Dedifferentiated amniotic fluid mesenchymal stem cell (primary cell): ENCODE measurements around the gene OR5C1.
"Not testable (repeated sequence)": the region's sequence is repeated elsewhere in the genome, so short reads cannot be mapped to it uniquely, and the experiment has no call there.

Experiments used
- DNase-seq: peaks from one replicate; pipeline ENCODE4 v3.0.0-alpha.2; 2016; ENCODE audit errors: extremely low spot score

Gene OR5C1

DNA sequence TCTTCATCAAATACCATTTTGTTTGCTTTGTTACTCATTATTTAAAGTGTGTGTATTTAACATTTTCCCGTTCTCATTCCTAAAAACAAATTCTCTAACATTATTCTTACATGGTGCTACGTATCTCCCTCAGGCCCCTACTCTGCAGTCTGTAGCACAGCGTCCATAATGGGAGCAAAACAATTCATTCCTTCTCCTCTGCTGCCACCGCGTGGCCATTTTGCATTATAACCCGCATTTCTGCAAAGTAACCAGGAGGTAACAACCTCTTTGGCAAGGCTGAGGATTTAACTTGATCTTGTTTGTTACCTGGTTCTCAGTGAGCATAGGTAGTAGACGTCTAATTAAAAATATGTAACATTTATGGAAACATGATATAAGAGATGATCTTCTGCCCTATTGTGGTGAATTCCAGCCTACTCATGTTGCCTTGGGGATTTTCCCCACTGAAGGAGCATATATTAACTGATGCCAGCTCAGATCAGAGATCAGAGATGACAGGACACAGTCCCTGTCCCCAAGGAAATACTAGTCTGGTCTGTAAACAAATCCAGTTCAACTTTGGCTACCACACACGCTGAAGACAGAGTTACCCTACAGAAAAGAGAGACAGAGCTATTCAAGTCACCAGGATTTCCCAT is 21.7 kb downstream of the OR5C1 start:
- peak; percentile 80 for DNase-seq

DNA sequence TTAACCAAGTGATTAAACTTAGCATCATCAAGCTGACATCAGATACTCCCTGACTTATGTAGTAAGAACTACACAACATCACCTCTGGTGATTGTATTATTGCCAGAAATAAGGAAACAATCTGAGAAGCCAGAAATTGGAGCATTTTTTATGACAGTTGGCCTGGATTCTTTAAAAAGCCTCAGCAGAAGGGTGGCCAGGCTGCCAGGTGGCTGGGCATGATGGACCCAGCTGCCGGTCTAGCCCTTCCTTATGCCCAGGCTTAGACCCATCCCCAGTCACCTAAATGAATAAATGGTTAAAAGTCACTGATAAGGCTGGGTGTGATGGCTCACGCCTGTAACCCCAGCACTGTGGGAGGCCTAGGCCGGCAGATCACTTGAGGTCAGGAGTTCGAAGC is 24.0 kb downstream of the OR5C1 start:
- no peak for DNase-seq

DNA sequence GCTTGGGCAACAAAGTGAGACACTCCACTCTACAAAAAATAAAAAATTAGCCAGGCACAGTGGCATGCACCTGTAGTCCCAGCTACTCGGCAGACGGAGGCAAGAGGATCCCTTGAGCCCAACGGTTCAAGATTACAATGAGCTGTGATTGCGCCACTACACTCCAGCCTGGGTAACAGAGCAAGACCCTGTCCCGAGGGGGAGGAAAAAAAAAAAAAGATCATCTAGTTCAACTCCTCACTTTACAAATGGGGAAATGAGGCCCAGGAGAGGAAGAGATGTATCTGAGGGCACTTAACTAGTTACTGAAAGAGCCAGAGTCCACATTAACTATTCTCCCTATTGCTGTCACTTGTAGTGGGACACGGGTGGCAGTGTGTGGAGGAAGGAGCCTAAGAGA is 25.8 kb downstream of the OR5C1 start:
- DNase-seq, result no peak

DNA sequence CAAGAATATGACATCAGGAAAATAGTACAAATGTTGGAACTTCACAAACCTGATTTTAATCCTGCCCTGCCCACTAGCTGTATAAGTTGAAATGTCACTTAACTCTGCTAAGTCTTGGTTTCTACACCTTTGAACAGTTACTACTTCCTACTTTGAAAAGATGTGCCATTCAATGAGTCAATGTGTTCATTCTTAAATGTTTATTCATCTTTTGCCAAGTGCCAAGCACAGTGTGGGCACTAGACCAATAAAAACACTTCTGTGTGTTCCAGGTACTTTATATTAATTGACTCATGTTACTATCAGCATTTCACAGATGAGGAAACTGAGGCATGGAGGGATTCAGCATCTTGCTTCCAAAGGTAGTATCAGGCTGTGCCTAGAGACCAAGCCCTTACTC is 26.8 kb downstream of the OR5C1 start:
- no peak for DNase-seq

DNA sequence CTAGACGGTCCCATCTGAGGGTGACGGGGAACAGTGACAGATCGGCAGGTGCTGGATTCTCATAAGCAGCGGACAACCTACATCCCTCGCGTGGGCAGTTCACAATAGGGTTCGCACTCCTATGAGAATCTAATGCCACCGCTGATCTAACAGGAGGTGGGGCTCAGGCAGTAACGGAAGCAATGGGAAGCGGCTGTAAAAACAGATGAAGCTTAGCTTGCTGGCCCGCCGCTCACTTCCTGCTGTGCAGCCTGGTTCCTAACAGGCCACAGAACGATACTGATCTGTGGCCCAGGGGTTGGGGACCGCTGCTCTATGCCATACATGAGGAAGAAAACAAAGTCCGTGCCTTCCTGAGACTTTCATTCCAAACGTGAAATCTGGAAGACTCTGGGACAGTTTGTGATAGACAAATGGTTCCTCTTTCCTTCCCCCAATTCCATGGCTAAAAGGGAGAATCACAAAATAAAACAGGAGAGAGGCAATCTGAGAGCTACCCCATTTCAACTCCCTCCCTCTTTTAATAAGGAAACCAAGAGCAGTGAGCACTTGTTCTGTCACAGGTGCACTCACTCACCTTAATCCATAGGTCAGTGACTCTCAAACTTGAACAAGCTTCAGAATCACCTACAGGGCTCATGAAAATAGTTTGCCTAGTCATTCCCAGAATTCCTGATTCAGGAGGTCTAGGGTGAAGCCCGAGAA is 27.6 kb downstream of the OR5C1 start:
- DNase-seq, result no peak

DNA sequence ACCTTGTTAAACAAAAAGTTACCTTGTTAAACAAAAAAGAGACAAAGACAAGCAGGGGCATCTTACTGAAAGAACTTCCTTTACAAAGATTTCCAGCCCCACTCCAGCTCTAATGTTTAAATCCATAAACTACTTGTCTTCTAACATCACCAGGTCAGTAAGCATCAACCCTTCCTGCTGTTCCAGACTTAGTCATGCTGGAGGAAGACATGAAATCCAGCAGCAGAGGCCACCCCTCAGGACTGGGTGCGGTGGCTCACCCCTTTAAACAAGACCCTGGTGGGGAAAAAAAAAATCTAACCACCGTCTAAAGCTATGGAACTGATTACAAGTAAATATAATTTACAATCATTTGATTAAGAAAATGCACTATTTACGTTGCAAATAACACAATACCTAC is 30.6 kb downstream of the OR5C1 start:
- peak; percentile 29 for DNase-seq

DNA sequence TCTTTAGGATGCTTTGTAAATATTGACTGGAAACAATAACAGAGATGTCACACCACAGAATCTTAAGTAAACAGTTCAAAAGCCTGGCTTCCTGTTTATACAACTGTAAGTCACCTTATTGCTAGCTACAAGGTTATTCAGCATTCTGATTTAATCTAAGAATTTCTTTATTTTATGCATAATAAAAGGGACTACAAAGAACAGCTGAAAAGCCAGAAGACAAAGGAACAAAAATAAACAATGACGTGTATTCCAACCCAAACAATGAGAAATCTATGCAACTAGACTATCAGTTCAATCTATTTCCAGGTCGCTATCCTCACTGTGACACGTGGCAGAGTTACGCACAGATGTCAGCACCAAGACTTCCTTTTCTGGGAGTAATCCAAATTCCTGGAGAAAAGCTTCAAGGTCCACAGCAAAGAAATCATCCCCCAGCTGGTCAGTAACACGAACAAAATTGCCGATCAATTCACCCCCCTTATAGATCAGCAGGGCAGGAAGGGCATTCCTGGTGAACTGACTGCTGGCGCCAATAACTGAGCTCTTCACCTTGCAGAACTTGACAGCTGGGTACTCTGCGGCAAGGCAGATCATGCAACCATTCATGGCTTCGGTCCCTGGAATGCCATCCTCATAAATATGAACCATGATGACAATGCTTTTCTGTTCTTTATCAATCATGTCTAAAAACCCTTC is 31.2 kb downstream of the OR5C1 start:
- no peak for DNase-seq

DNA sequence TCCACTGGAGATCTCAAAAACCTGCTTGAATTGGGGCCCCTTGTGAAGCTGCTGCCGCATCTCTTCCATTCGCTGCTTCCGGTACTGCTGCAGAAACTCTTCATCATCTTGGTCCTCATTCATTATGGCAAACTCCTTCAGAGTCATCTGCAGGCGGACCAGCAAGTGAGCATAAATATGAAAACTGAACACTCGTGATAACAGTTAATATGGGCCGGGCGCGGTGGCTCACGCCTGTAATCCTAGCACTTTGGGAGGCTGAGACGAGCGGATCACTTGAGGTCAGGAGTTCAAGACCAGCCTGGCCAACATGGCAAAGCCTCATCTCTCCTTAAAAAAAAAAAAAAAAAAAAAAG is 31.7 kb downstream of the OR5C1 start:
- DNase-seq, result no peak

DNA sequence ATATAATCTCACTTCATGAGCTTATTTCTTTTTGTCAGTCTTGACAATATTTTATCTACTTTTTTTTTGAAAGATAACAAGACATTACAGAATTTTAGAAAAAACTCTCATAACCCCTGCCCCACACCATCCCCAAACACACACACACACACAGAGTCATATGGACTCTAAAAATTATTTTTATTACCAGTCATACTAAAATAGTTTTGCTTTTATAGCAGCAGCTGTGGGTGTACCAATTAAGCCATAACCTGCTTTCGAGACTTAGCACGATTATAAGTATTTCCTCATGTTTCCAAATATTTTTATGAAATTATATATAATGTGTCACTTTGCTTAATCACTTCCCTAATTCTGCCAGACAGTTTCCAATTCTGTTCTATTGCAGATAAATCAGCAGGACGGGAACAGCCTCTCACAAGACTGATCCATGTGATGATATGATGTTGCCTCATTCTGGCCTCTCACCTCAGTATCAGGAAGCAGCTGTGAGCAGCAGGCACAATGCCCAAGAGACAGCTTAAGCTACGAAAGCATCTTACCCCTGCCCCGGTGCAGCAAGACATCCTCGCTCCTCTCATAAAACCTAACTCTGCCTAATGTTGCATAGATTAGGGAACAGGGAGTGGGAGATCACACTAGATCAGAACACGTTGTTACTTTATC is 32.7 kb downstream of the OR5C1 start:
- DNase-seq, result no peak

DNA sequence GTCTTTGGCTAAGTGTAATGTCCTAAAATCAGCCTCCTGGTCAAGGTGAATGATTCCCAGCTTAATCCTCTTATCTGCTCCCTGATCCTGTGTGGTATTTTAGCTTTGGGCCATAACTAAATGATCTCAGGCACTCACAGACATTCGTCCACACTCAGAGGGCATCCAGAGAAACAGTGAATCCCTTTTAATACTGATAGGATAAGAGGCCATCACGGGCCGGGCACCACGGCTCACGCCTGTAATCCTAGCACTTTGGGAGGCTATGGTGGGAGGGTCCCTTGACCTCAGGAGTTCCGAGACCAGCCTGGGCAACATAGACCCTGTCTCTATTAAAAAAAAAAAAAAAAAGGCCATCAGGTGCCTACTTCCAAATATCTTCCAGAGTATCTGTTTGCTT is 33.3 kb downstream of the OR5C1 start:
- DNase-seq, result no peak

DNA sequence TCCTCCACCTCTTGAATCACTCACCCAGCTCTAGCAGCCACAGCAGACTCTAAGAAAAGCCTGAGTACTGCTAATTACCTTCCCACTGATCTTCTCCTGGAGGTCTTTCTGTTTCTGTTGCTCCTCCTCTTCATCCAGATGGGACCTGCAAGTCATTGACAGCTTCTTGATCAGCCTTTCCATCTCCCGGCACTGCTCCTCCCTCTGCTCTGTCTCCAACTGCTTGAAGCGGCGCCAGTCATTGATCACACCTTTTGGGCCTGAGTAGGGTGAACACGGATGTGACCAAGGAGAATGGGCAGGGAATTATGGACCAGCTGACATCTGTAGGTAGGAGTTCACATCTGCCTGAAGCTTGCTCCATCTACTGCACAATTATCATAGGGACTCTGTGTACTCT is 34.2 kb downstream of the OR5C1 start:
- DNase-seq, result no peak

DNA sequence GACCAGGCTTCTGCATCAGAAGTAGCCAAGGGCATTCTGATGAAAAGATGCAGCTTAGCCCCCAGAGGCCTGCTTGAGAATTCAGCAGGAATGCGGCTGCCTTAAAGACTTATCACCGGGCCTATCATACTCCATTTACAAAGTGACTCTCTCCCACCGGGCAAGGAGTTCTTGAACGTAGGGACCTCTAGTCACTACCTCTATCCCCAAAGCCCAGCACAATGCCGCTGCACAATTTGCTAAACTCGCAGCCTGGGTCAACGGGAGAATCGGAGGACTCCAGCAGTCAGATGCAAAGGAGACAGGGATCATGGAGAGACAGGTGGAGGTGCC is 39.0 kb downstream of the OR5C1 start:
- peak; percentile 47 for DNase-seq

DNA sequence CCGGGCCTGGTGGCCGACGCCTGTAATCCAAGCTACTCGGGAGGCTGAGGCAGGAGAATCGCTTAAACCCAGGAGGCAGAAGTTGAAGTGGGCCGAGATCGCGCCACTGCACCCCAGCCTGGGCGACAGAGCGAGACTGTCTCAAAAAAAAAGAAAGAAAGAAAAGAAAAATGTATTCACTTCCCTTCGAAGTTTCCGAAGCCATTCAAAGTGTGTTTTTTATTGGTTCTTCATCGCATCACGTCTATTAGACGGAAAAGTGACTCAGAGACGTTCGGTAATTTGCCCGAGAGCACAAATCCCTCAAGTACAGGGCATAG is 40.2 kb downstream of the OR5C1 start:
- DNase-seq, result not testable (repeated sequence)

DNA sequence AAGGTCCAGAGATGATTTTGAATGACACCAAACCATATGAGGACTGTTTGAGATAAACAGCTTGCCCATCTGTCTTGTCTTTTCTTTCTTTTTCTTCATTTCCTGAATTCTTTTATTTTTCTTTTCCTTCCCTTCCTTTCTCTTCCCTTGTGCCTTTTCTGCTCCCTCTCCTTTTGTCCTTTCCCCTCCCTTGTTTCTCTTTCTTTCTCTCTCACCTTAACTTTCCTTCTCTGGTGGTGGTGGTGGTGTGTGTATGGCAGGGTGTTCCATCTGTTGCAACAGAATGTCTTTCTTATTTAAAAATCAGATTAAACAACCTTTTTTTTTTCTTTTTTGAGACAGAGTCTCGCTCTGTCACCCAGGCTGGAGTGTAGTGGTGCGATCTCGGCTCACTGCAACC is 43.5 kb downstream of the OR5C1 start:
- no peak for DNase-seq

DNA sequence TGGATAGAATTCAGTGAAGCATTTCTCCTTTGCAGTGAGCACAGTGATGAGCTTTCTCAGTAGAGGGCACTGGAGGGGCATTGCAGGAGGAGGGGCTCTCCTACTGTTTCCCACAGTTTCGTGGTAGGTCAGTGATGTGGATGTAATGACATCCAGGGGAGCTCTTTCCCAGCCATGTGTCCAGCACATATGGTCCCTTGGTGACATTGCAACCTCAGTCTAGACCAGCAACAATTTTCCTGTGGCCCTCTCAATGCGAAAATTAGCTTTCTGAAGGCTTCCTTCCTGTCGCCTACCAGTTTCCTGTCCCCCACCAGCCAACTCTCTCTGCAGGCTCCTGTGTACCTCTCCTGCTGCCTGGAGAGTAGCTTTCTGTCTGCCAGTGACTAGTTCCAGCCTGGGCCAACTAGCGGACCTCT is 46.6 kb downstream of the OR5C1 start:
- DNase-seq, result no peak

DNA sequence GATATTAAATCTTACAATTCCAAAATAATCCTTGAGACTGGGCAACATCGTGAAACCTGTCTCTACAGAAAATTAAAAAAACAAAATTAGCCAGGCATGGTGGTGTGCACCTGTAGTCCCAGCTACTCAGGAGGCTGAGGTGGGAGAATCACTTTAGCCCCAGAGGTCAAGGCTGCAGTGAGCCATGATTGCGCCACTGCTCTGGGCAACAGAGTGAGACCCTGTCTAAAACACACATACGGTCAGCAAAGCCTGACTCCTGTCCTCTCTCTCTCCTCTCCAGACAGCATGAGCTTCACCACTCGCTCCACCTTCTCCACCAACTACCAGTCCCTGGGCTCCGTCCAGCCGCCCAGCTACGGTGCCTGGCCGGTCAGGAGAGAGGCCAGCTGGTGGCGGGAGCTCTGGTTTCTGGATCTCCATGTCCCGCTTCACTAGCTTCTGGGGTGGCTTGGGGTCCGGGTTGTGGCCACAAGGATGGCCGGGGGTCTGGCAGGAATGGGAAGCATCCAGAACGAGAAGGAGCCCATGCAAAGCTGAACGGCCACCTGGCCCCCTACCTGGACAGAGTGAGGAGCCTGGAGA is 48.6 kb downstream of the OR5C1 start:
- DNase-seq, result no peak

DNA sequence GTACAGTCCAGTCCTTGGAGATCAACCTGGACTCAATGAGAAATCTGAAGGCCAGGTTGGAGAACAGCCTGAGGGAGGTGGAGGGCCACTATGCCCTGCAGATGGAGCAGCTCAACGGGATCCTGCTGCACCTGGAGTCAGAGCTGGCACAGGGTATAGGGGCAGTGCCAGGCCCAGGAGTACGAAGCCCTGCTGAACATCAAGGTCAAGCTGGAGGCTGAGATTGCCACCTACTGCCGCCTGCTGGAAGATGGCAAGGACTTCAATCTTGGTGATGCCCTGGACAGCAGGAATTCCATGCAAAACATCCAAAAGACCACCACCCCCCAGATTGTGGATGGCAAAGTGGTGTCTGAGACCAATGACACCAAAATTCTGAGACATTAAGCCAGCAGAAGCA is 49.7 kb downstream of the OR5C1 start:
- not testable (repeated sequence) for DNase-seq
